HG02623 (cell line): ENCODE measurements around the gene RAB43.
"Not testable (repeated sequence)": the region's sequence is repeated elsewhere in the genome, so short reads cannot be mapped to it uniquely, and the experiment has no call there.

ENCODE experiments used
- ATAC-seq: cut with Tn5 transposase; IDR thresholded peaks from one replicate; pipeline ENCODE4 v1.9.1; 2021; ENCODE audit warnings: moderate library complexity; ENCODE audit not compliant: unreplicated experiment

RAB43 gene

GRCh38 chr3:129100274-129100673, 21.3 kb downstream of the RAB43 start:
- ATAC-seq = no peak

DNA sequence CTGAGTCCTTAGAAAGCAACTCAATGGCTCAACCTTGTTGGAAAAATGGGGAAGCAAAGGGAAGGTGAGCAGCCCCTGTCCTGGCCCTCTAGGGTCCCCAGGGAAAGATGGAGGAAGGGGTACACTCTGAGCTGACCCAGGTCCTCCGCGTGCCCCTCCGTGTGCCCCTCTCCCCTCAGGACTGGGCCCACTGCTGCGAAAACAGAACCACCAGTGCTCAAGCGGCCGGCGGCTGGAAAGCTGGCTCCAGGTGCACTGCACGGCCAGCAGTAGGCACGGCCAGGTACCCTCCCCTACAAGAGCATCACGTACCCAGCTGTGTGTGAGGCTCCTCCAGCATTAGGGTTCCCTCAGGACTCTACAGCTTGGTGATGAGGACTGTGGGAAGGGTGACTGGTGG, 26.3 kb downstream of the RAB43 start:
- ATAC-seq = no peak

- ATAC-seq = not testable (repeated sequence)
These were observed 33.3 kb downstream of the RAB43 start for GRCh38 chr3:129088312-129088711.

GRCh38 chr3:129087904-129088303, 33.7 kb downstream of the RAB43 start:
- not testable (repeated sequence) for ATAC-seq

DNA sequence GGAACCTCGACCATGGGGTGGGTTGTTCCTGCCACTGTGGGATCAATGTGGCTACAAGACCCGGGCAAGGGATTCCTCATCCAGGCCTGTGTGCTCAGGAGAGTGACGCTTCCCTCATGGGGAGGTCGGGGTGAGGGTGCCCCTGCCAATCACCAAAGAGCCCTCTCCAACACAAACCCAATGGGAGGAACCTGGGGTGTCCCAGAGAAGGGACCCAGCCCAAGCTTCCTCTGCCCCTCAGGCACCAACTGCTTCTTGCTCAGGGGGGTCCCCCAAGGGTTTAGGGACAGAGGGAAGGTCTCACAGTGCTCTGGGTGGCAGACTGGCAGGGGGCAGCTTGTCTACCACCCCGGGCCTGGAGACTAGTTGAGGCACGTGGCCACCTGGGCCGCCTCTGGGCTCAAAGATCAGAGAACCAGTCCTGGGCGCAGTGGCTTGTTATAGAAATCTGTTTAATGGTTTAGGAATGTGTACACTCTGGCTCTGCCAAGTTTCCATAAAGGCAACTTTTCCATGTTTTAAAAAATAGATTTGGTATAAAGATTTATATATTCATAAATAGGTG, 34.4 kb downstream of the RAB43 start:
- ATAC-seq = no peak

- no peak for ATAC-seq
These were observed 35.8 kb downstream of the RAB43 start for GRCh38 chr3:129085818-129086217.

GRCh38 chr3:129085165-129085715, 36.4 kb downstream of the RAB43 start:
- no peak for ATAC-seq

GRCh38 chr3:129084501-129084900, 37.1 kb downstream of the RAB43 start:
- ATAC-seq = no peak

GRCh38 chr3:129082026-129082425, 39.6 kb downstream of the RAB43 start:
- no peak for ATAC-seq

DNA sequence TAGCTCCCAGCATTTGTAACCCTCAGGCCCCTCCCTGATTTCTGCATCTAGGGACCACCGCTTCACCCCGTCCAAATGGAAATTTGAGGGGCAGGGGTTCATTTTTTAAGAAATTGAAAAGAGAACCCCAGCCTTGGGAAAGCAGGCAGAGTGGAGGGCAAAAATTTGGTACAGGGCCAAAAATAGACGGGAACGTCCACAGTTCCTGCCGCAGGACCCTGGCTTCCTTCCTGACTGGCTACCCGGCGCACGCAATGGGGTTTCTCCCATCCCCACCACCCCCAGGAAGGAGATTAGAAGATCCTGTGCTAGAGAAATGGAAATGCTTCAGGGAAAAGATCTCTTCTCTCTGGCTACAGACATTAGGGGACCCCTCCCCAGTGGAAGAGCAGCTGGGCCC, 40.1 kb downstream of the RAB43 start:
- ATAC-seq = no peak

DNA sequence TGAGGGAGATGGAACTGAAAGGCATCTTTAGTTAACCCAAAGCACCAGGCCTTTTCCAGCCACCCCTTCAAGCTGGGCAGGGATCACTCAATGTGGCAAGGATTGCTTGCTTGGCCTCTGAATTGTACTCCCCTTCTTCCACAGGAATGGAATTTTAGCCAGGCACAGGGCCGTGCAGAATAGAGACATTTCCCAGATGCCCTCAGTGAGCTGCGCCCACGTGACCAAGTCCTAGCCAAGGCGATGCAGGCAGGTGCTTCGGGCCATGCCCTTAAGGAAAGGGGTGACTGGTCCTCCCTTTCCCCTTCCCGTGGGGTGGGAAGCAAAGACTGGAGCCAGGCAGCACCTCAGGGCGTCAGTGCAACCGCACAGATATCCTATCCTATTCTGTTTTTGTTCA, 43.1 kb downstream of the RAB43 start:
- ATAC-seq = no peak

- ATAC-seq = no peak
These were observed 44.4 kb downstream of the RAB43 start for GRCh38 chr3:129077222-129077621.

DNA sequence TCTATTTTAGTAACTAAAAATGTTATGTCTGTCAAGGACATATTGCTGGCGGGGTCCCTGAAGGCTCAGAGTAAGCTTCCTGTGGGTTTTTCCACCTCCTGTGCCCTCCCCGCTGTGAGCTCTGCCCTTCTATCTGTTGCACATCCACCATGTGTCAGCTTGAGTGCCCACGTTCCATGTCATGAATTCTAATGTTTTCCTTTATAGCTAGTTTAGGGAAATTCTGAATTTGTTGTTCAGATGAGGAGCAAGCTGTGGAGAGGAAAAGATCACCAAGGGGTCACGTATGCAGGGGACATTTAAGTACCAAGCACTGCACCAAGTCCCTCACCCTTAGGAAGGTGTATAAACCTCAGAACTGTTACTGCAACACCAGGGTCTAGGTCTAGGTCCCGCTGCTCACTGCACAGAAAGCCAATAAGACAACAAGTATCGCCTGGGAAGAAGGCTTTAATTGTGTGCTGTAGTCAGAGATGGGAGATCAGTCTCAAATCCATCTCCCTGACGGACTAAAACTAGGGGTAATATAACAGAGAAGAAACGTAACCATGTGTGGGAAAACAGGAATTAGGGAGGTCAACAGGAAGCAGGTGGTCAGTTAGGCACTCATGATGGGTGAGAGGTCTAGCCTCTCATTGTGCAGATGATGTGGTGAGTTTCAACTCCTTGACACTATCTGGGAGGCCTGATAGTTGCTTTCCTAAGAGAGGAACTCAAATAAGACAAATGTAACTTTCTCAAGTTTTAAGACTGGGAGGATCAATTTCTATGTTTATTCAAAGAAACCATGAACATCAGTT, 51.3 kb downstream of the RAB43 start:
- ATAC-seq = no peak

DNA sequence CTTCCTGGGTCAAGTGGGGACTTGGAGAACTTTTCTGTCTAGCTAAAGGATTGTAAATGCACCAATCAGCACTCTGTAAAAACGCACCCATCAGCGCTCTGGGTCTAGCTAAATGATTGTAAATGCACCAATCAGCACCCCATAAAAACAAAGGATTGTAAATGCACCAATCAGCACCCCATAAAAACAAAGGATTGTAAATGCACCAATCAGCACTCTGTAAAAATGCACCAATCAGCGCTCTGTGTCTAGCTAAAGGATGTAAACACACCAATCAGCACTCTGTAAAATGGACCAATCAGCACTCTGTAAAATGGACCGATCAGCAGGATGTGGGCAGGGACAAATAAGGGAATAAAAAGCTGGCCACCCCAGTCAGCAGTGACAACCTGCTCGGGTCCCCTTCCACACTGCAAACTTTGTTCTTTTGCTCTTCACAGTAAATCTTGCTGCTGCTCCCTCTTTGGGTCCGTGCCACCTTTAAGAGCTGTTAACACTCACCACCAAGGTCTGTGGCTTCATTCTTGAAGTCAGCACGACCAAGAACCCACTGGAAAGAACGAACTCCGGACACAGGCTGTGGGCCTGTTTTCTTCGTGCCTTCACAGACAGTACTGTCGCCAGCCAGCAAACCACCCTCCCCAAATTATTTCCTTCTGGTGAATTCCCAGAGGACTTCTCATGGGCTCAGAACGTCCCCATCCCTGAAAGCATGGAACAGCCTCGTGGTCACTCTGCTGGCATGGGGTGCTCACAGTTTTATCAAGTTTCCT, 52.1 kb downstream of the RAB43 start:
- not testable (repeated sequence) for ATAC-seq

GRCh38 chr3:129068291-129068886, 53.2 kb downstream of the RAB43 start:
- no peak for ATAC-seq

DNA sequence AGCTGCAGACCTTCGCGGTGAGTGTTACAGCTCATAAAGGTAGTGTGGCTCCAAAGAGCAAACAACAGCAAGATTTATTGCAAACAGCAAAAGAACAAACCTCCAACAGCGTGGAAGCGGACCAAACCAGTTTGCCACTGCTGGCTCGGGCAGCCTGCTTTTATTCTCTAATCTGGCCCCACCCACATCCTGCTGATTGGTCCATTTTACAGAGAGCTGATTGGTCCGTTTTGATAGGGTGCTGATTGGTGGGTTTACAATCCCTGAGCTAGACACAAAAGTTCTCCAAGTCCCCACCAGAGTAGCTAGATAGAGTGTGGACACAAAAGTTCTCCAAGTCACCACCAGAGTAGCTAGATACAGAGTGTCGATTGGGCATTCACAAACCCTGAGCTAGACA, 53.9 kb downstream of the RAB43 start:
- not testable (repeated sequence) for ATAC-seq

DNA sequence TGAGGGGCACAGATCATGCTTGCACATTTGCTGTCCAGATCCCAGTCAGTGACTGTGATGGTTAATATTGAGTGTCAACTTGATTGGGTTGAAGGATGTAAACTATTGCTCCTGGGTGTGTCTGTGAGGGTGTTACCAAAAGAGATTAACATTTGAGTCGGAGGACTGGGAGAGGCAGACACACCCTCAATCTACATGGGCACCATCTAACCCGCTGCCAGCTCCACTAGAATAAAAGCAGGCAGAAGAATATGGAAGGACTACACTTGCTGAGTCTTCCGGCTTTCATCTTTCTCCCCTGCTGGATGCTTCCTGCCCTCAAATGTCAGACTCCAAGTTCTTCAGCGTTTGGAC, 55.9 kb downstream of the RAB43 start:
- ATAC-seq = no peak

DNA sequence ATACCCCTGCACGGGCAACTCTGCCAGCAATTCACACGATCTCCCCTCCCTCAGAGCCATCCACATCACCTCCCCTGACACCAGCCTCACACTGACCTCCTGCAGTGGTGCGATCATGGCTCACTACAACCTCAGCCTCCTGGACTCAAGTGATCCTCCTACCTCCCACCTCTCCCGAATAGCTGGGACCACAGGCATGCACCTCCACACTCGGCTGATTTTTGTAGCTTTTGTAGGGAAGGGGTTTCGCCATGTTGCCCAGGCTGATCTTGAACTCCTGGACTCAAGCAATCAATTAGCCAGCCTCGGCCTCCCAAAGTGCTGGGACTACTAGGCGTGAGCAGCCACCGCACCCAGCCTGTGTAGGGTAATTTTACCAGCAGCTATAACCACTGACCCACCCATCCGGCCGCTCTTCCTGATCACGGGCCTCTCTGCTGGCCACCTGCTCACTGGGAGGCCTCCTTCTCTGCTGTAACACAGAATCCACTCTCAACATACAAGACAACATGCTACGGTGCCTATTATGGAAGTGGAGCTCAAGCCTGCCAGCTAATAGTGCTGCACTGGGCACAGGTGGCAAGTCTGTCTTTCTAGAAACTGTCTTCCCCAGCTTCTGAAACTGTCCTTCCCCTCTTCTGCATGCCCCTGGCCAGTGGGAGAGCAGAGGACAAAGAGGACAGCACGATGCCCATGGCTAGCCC, 56.4 kb downstream of the RAB43 start:
- ATAC-seq = no peak

- ATAC-seq = no peak
These were observed 57.6 kb downstream of the RAB43 start for GRCh38 chr3:129063841-129064482.

GRCh38 chr3:129063091-129063640, 58.4 kb downstream of the RAB43 start:
- ATAC-seq = no peak
